Activated naive CD4-positive, alpha-beta T cell treated with anti-CD3 and anti-CD28 coated beads, Interleukin-2, amount 50 U/mL, for 24 hours (primary cell): ENCODE data around the gene USHBP1.

ENCODE experiments used
- H3K27ac Mint-ChIP-seq: one replicate; pipeline ENCODE4 v1.8.0; 2021; ENCODE audit warnings: mild to moderate bottlenecking, mixed read lengths
- H3K27me3 Mint-ChIP-seq: one replicate; pipeline ENCODE4 v1.8.0; 2021; ENCODE audit warnings: mixed read lengths
- H3K36me3 Mint-ChIP-seq: one replicate; pipeline ENCODE4 v1.8.0; 2021; ENCODE audit warnings: mixed read lengths
- H3K4me1 Mint-ChIP-seq: one replicate; pipeline ENCODE4 v1.8.0; 2021; ENCODE audit warnings: mixed read lengths
- H3K4me3 Mint-ChIP-seq: one replicate; pipeline ENCODE4 v1.8.0; 2021; ENCODE audit warnings: mild to moderate bottlenecking, mixed read lengths
- H3K9me3 Mint-ChIP-seq: one replicate; pipeline ENCODE4 v1.8.0; 2021; ENCODE audit warnings: mixed read lengths

The USHBP1 gene

DNA sequence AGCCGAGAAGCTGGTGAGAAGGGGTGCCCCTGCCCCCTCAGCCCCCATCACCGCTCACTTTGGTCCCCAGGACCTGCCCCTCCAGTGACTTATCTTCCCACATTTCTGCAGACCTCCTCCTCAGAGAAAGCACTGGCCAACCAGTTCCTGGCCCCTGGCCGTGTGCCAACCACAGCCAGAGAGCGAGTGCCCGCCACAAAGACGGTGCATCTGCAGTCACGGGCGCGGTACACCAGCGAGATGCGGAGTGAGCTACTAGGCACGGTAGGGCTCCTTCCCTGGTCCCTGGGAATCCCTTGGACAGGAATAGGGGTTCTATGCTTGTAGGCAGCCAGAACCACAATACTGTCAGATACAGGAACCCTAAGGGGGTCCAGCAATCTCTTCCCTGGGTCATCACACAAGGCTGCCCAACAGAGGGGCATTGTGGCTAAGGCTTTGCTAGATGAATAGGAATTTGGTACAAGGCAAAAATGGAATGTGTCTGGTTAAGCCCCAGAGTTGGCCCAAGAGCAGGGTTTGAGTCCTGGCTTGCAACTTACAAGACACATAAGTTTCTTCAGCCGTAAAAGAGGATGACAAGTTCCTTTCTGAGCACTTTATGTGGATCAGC, 48.4 kb downstream of the USHBP1 start:
- Mint-ChIP-seq H3K27me3 (no peaks in the 10 kb centered on the region), H3K9me3 (no peaks in the 10 kb centered on the region), H3K36me3 (peaks cover 14% of the 10 kb centered on the region), H3K4me3 (peak overlapping the region; percentile 95), H3K27ac (peak overlapping the region; percentile 65), H3K4me1 (peaks cover 15% of the 10 kb centered on the region)

DNA sequence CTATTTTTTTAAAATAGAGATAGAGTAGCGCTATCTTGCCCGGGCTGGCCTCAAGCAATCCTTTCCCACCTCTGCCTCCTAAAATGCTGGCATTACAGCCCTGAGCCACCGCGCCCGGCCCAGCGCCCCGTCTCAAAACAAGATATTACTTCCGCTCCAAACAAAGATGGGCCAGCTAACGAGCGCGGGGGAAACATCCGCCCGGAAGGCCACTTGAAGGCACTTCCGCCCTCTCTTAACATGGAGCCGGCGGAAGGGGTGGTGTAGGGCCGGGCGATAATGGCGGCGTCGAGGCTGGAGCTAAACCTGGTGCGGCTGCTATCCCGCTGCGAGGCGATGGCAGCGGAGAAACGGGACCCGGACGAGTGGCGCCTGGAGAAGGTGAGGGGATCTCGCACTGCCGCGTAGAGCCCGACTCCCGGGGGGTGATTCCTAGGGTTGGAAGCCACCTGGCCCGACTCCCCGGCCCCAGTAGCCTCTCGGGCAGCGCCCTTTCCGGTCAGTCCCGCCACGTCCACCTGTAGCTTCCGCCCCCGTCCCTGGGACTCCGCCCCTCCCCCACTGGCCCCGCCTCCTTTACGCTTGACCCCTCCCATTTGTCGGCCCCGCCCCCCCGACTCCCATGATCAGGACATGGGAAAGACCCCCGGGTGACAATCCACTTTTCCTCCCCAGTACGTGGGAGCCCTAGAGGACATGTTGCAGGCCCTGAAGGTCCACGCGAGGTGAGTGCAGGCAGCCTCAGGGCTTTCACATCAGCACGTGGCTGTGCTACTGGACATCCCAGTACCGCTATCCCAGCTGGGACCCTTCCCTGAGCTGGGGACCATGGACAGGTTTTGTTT, 49.2 kb downstream of the USHBP1 start, which contains the start of gene USE1:
Gene USE1 (plus strand): TSS at position 231 of the 845 bp plus-strand sequence. CDS start 49 bp downstream, at position 280.
- Mint-ChIP-seq H3K27ac (peak within 1 kb of the TSS; percentile 99), H3K36me3 (peaks cover 14% of the 10 kb centered on the region), H3K4me3 (peak within 1 kb of the TSS; percentile 95), H3K27me3 (no peaks in the 10 kb centered on the region), H3K4me1 (peaks cover 15% of the 10 kb centered on the region), H3K9me3 (no peaks in the 10 kb centered on the region)

DNA sequence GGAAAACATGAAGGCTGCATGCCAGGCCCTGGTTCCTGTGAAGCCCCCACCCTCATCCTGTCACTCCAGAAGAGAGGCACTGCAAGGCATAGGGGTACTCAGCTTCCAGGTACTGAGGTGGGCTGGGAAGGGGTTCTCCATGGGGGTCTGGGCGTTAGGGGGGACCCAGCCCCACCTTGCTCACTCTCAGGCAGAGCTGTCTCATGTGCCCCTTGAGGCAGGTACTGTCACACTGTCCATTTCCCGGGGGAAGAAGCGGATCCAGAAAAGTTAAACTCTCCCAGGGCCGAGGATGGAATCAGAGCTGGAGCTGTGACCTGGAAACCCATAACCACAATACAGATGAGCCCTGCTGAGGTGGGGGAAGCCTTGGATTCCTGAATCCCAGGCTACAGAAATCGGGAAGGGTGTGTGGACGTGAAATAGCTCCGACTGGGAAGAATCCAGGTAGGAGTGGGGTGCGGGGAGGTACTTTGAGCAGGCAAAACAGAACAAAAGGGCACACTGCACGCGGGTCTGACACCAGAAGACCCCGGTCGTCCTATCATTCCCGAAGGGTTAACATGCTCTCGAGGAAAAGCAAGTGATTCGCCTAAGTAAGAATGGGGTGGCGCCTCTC, 49.9 kb downstream of the USHBP1 start:
- Mint-ChIP-seq H3K4me1 (peaks cover 15% of the 10 kb centered on the region), H3K27me3 (no peaks in the 10 kb centered on the region), H3K27ac (peak overlapping the region; percentile 99), H3K9me3 (no peaks in the 10 kb centered on the region), H3K4me3 (peak overlapping the region; percentile 95), H3K36me3 (peaks cover 14% of the 10 kb centered on the region)

DNA sequence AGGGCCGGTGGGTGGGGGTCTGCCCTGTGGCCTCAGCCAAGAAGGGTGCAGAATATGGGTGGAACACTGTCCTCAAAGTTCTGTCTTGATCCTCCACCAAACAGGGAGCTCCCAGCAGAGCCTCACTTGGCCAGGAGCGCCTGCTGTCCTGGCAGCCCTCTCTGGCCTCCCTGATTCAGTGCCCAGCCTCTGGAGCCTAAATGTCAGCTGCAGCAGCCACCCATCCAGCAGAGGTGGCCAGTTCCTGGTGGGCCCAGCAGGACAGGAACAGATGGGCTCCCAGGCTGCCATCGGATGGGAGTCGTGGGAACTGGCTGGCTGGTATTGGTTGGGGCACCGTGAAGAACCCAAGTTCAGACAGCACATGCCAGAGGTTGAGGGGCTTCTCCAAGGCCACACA, 51.2 kb downstream of the USHBP1 start:
- no peaks in the 10 kb centered on the region for H3K27me3 Mint-ChIP-seq
- no peak overlapping the region for H3K4me3 Mint-ChIP-seq
- H3K9me3 Mint-ChIP-seq: no peaks in the 10 kb centered on the region
- peak overlapping the region; percentile 51 for H3K27ac Mint-ChIP-seq
- peaks cover 14% of the 10 kb centered on the region for H3K4me1 Mint-ChIP-seq
- peaks cover 13% of the 10 kb centered on the region for H3K36me3 Mint-ChIP-seq

DNA sequence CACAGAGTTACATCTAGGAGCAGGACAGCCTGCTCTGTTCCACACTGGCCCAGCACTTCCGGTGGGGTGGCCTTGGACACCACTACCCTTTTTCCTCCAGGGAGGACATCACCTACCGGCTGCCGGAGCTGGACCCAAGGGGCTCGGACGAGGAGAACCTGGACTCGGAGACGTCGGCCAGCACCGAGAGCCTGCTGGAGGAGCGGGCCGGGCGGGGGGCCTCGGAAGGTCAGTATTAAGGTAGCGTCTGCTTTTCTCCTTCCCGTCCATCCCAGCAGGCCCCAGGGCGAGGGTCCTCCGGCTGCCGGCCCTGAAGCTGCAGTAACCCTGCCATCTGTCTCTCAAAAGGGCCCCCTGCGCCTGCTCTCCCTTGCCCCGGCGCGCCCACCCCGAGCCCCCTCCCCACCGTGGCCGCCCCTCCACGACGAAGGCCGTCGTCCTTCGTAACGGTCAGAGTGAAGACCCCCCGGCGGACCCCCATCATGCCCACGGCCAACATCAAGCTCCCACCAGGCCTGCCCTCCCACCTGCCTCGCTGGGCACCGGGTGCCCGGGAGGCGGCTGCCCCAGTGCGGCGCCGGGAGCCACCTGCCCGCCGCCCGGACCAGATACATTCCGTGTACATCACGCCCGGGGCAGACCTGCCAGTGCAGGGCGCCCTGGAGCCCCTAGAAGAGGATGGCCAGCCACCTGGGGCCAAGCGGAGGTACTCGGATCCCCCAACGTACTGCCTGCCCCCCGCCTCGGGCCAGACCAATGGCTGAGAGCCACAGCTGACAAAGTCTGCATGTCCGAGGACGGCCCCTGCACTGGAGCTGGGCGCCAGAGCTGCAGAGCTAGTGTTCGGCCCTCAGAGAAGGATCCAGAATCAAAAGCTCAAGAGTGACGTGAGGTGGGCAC, 52.7 kb downstream of the USHBP1 start:
- H3K4me3 Mint-ChIP-seq: no peak overlapping the region
- peaks cover 12% of the 10 kb centered on the region for H3K36me3 Mint-ChIP-seq
- H3K27me3 Mint-ChIP-seq: no peaks in the 10 kb centered on the region
- H3K9me3 Mint-ChIP-seq: no peaks in the 10 kb centered on the region
- H3K27ac Mint-ChIP-seq: no peak overlapping the region
- H3K4me1 Mint-ChIP-seq: peaks cover 14% of the 10 kb centered on the region

DNA sequence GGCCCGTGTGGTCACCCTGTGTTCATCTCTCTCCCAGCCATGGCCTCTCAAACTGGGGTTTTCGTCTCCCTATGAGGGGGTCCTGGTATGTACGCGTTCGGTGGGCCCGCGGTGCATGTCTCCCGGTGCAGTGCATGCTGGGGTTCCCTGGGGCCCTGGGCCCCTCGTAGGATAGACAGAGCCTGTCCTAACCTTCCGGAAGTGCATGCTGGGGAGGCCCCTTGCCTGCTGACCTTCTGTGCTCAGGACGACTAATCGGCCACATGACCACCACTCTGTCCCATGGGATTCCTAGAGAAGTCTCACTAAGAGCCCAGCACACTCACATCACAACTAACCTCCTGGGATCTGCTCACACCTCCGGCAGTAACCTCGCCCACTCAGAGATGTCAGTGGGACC, 54.2 kb downstream of the USHBP1 start:
- peaks cover 14% of the 10 kb centered on the region for H3K4me1 Mint-ChIP-seq
- no peak overlapping the region for H3K27ac Mint-ChIP-seq
- no peaks in the 10 kb centered on the region for H3K9me3 Mint-ChIP-seq
- no peak overlapping the region for H3K4me3 Mint-ChIP-seq
- H3K36me3 Mint-ChIP-seq: peaks cover 12% of the 10 kb centered on the region
- no peaks in the 10 kb centered on the region for H3K27me3 Mint-ChIP-seq

DNA sequence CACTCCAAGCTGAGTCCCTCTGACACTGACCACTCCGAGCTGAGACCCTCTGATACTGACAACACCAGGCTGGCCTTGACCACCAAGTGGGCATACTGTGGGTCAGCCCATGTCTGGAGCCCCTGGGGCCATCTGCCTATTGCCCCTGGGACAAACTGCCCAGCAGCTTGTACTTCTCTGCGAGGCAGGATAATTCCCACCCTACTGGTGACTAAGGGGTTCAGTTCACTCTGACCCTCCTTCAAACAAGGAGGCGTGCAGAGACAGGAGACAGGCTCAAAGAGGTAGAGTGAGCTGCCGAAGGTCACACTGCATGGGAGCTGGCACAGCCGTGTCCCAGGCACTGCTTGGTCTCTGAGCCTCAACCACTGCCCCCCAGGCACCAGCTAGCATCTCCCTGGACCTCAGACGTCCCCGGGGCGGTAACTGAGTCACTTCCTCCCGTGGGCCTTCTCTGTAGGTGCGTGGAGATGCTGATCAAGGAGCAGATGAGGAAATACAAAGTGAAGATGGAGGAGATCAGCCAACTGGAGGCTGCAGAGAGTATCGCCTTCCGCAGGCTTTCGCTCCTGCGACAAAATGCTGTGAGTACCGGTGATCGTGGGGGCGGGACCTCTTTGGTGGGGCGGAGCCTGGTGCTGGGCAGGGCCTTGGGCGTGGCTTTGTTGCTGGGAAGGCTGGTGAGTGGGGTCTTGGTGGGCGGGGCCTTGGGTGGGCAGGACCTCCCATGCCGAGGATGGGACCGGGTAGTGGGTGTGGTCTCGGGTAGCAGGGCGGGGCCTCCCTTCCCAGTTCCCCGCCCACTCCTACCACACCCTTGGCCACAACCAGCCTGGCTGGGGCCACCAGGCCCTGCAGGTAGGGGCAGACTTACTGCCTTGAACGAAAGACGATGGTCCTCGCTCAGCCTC, 55.2 kb downstream of the USHBP1 start:
- Mint-ChIP-seq H3K27ac (peak overlapping the region; percentile 77), H3K9me3 (no peaks in the 10 kb centered on the region), H3K27me3 (no peaks in the 10 kb centered on the region), H3K36me3 (peaks cover 9% of the 10 kb centered on the region), H3K4me3 (no peak overlapping the region), H3K4me1 (peaks cover 7% of the 10 kb centered on the region)

DNA sequence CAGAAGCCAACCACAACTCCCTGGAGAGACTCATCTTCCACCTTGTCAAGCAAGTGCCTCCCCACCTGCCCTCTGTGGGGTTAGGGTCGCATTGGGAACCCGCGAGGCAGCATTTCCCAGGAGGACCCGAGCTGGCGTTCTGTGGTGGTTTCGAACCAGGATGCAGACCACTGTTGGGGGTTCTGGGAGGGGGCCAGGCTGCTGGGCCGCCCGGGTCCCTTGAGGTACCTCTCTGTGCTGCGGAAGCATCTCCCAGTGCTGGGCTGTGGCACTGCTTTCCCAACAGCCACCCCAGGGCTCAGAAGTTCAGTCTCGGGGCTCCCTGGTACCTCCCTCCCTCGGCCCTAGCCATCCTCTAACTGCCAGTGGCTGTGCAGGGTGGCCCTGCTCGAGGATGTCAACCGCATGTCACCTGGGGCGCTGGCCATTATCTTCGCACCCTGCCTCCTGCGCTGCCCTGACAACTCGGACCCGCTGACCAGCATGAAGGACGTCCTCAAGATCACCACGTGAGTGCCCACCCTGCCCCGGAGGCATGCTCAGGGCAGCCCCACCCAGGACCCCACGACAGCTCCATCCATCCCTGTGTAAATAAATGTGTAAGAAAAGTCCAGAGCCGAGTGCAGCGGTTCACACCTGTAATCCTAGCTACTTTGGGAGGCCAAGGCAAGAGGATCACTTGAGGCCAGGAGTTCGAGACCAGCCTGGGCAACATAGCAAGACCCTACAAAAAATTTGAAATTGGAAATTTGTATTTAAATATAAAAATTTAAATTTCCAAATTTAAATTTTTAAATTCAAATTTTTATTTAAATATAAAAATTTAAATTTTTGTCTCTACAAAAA, 57.6 kb downstream of the USHBP1 start:
- no peak overlapping the region for H3K27ac Mint-ChIP-seq
- no peaks in the 10 kb centered on the region for H3K9me3 Mint-ChIP-seq
- peaks cover 14% of the 10 kb centered on the region for H3K36me3 Mint-ChIP-seq
- H3K27me3 Mint-ChIP-seq: no peaks in the 10 kb centered on the region
- H3K4me1 Mint-ChIP-seq: peaks cover 6% of the 10 kb centered on the region
- H3K4me3 Mint-ChIP-seq: no peak overlapping the region

DNA sequence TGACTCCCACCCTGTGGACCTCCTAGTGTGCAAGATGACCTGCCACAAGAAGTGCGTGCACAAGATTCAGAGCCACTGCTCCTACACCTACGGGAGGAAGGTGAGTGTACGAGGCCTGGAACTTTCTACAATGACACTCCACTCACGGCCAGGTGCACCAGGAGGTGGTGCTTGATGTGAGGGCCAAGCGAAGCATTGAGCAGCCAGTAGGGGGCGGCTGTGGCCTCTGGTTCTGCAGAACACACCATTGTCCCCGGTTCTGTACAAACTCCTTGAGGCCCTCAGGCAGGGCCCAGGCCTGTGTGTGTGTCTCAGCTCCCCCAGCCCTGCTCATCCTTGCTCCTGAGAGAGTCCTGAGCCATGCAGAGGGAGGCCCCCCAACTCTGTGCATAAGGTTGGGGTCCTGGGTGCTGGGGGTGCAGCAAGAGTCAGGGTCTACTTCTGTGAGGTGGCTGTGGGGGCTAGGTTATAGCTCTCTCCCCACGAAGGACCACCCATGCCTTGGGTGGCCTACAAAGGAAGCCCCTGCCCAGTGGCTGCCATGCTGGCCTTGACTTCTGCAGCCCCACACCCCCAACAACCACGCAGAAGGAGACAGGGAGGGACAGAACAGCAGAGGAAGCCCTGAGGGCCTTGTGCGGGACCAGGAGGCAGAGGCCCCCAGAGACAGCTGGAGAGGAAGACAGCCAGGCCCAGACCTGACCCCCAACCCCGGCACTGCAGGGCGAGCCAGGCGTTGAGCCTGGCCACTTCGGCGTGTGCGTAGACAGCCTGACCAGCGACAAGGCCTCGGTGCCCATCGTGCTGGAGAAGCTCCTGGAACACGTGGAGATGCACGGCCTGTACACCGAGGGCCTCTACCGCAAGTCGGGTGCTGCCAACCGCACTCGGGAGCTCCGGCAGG, 59.1 kb downstream of the USHBP1 start:
- Mint-ChIP-seq H3K4me1 (peaks cover 6% of the 10 kb centered on the region), H3K36me3 (peaks cover 15% of the 10 kb centered on the region), H3K4me3 (no peak overlapping the region), H3K27ac (no peak overlapping the region), H3K9me3 (no peaks in the 10 kb centered on the region), H3K27me3 (no peaks in the 10 kb centered on the region)

DNA sequence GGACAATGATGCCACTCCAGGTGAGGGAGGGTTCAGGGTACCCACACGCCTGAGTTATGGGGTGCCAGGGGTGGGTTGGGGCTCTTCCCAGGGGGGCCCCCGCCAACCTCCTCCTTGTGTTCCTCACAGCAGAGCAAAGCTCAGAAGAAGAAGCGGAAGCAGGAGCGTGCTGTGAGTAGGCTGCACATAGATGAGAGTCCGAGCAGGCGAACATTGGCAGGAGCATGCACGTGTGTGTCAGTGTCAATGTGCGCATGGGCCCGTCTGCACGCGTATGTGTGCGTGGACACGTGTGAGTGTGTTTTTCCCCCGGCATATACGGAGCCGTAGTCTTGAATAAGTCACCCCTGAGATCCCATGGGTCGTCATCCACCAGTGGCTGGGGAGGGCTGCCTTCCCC, 61.8 kb downstream of the USHBP1 start:
- Mint-ChIP-seq H3K4me1 (no peaks in the 10 kb centered on the region), H3K9me3 (no peaks in the 10 kb centered on the region), H3K36me3 (peaks cover 18% of the 10 kb centered on the region), H3K27ac (no peak overlapping the region), H3K27me3 (no peaks in the 10 kb centered on the region), H3K4me3 (no peak overlapping the region)

DNA sequence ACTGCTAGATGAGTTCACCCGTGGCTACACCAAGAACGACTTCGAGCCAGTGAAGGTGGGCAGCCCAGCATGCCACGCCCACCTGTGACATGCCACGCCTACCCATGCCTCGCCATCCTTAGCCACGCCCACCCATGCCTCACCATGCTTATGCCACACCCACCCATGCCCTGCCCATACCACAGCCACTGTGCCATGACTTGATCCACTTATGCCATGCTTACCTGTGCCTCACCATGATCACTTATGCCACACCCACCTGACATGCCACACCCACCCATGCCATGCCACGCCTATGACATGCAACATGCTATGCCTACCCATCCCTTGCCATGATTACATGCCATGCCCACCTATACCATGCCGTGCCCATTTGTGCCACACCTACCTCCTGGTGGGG, 62.3 kb downstream of the USHBP1 start:
- Mint-ChIP-seq H3K27me3 (no peaks in the 10 kb centered on the region), H3K27ac (no peak overlapping the region), H3K4me1 (no peaks in the 10 kb centered on the region), H3K36me3 (peaks cover 19% of the 10 kb centered on the region), H3K9me3 (no peaks in the 10 kb centered on the region), H3K4me3 (no peak overlapping the region)

DNA sequence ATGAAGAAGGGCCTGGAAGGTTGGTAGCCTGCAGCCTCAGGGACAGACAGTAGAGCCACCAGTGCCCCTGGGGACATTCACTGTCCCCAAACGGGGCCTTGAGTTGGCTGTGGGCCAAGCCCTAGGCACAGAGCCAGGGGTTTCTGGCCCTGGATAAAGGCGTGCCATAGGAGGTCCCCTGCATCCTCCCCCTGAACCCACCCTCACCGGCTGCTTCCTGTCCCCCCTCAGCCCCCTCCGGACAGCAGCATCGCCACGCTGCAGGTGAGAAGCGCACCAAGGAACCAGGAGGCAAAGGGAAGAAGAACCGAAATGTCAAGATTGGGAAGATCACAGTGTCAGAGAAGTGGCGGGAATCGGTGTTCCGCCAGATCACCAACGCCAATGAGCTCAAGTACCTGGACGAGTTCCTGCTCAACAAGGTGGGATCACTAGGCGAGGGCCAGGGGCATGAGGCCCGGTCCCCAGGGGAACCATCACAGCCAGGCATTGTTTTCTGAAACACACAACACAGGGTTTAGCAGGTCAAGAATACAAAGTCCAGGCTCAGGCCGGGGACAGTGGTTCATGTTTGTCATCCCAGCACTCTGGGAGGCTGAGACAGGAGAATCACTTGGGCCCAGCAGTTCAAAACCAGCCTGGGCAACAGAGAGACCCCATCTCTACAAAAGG, 64.0 kb downstream of the USHBP1 start:
- Mint-ChIP-seq H3K27me3 (no peaks in the 10 kb centered on the region), H3K36me3 (peaks cover 24% of the 10 kb centered on the region), H3K4me3 (no peak overlapping the region), H3K9me3 (no peaks in the 10 kb centered on the region), H3K4me1 (no peaks in the 10 kb centered on the region), H3K27ac (no peak overlapping the region)
